Psoas muscle (tissue), 8 donors: Measurements from ENCODE around the gene NSMF. TPM values are rescaled to one million over a fixed set of nuclear protein-coding genes. Genes with fewer than 3 reads are reported as not detected.
A peak's percentile ranks its signal among the peaks of the same experiment; 100 is the strongest.

Experiments used
- ATAC-seq, 4 donors: fragments of 200-7000 bp; cut with Tn5 transposase; one replicate each; pipeline ENCODE4 v1.9.1; 2020; ENCODE audit warnings: moderate library complexity in 3 of 4, mild to moderate bottlenecking in 2 of 4
- DNase-seq, 2 donors: peaks; one replicate each; pipeline ENCODE4 v3.0.0-alpha.2; 2020
- H3K27ac ChIP-seq: fragments of 200-600 bp; one replicate; pipeline ENCODE4 v1.8.0; 2022
- H3K27me3 ChIP-seq, 3 donors: fragments of 200-600 bp in 1 of 3; one replicate each; pipeline versions ENCODE4 v1.6.1 to v1.8.0; 2013 to 2022; ENCODE audit warnings: low read length in 2 of 3, mild to moderate bottlenecking in 2 of 3, moderate library complexity in 1 of 3; ENCODE audit not compliant: insufficient read depth in 3 of 3
- H3K36me3 ChIP-seq, 2 donors: fragments of 200-600 bp in 1 of 2; one replicate each; pipeline versions ENCODE4 v1.6.1 to v1.8.0; 2013 to 2022; ENCODE audit warnings: low read depth in 1 of 2, mild to moderate bottlenecking in 1 of 2, moderate library complexity in 1 of 2; ENCODE audit not compliant: insufficient read depth in 1 of 2
- H3K4me1 ChIP-seq: fragments of 200-600 bp; one replicate; pipeline ENCODE4 v1.8.0; 2022
- H3K4me3 ChIP-seq: fragments of 200-600 bp; one replicate; pipeline ENCODE4 v1.8.0; 2022; ENCODE audit warnings: mild to moderate bottlenecking
- H3K9me3 ChIP-seq: fragments of 200-600 bp; one replicate; pipeline ENCODE4 v1.8.0; 2022
- WGBS, 3 donors: extraction: QIAGEN DNeasy Blood & Tissue Kit; methylation state at CpG; one replicate each; pipeline versions ENCODE4 v1.1.6 to v1.1.7; 2013; 5-methylcytosine and 5-hydroxymethylcytosine counted together
- intact Hi-C, 2 donors: fragments of 100-400 bp; cut with DNase I; formaldehyde crosslinking; loops; one replicate each; pipeline versions ENCODE4 v1.11.0 to v1.14.2; 2022
- polyA plus RNA-seq, 3 donors: library from polyadenylated mRNA; stranded (reverse); fragments of 200-250 nt; gene quantifications; one replicate each; pipeline ENCODE4 v1.2.3, GENCODE V29; 2013
- total RNA-seq, 4 donors: library from RNA; stranded (reverse); fragmentation: NEBNext Ultra II Directional in 2 of 4; extraction: Animal tissue kit (Norgen Biotek cat#: 25700) in 2 of 4; gene quantifications; one replicate each; pipeline versions ENCODE4 v1.2.1 to v1.2.4, GENCODE V29; 2021 to 2023
- TF ChIP-seq, protein P1 (sequence below): fragments of 200-600 bp; IDR thresholded peaks from one replicate; pipeline ENCODE4 v1.8.0; 2022; ENCODE audit warnings: antibody characterized with exemption
- donor health status: healthy with polysubstance abuse.
- donor health status: DM: no; HTN: no; CAD: no; lungs with moderate emphysema.
- donor health status: Bipolar disorder and iron deficiency.
- donor health status: healthy.
- donor health status: DM: yes; HTN: yes; CAD: no.
- donor health status: DM: no; HTN: no; CAD: no.
- donor health status: DM: no; HTN: no; CAD: no.
- donor health status: DM: yes; HTN: yes; CAD: no.

NSMF gene
- total and polyA plus RNA-seq, 7 donors: 4.8 to 11.2 (median 6.4) TPM

DNA sequence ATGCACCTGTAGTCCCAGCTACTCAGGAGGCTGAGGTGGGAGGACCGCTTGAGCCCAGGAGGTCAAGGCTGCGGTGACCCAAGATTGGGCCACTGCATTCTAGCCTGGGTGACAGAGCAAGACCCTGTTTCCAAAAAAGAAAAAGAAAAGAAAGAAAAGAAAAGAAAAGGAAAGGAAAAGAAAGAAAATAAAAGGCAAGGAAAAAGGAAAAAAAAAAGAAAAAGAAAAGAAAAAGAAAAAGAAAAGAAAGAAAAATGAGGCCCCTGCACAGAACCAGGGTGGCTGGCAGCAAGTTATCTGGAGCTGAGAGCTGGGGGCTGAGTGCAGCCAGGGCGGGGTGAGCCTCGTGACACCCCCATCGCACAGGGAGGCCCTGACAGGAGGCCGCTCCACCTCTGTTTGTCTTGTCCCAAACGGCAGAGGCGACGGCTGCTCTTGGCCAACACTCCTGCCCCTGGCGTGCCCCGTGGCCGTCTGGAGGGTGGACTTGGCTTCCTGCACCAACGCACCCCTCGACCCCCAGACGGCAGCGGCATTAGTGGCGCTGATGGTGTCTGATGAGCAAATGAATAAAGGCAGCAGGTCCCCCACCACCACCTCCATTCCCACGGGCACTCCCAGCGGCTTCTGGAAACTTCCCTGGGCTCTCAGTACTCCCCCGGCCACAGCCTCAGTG lies 52.9 kb downstream of the NSMF start:
- Histone ChIP-seq H3K27ac (no peak overlapping the region), H3K4me3 (peak overlapping the region; percentile 57), H3K36me3 (no peaks in the 10 kb centered on the region), H3K4me1 (peaks cover 21% of the 10 kb centered on the region), H3K27me3 (peaks cover 0 to 7% (median 0%) of the 10 kb centered on the region in 3 donors), H3K9me3 (no peaks in the 10 kb centered on the region)
- DNase-seq: peak in 1 of 2 donors; percentile 49
- no peak for ATAC-seq
- WGBS, 3 donors: 49 to 55% (median 52%) methylated on average over 13 to 20 of the region's 20 CpGs
- TF ChIP-seq, protein P1, sequence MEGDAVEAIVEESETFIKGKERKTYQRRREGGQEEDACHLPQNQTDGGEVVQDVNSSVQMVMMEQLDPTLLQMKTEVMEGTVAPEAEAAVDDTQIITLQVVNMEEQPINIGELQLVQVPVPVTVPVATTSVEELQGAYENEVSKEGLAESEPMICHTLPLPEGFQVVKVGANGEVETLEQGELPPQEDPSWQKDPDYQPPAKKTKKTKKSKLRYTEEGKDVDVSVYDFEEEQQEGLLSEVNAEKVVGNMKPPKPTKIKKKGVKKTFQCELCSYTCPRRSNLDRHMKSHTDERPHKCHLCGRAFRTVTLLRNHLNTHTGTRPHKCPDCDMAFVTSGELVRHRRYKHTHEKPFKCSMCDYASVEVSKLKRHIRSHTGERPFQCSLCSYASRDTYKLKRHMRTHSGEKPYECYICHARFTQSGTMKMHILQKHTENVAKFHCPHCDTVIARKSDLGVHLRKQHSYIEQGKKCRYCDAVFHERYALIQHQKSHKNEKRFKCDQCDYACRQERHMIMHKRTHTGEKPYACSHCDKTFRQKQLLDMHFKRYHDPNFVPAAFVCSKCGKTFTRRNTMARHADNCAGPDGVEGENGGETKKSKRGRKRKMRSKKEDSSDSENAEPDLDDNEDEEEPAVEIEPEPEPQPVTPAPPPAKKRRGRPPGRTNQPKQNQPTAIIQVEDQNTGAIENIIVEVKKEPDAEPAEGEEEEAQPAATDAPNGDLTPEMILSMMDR: no peak
- intact Hi-C loops: loop anchor here (2.0 to 5.0 kb wide), 2 partner anchors 109 kb away; no protein-coding TSS in a partner anchor

DNA sequence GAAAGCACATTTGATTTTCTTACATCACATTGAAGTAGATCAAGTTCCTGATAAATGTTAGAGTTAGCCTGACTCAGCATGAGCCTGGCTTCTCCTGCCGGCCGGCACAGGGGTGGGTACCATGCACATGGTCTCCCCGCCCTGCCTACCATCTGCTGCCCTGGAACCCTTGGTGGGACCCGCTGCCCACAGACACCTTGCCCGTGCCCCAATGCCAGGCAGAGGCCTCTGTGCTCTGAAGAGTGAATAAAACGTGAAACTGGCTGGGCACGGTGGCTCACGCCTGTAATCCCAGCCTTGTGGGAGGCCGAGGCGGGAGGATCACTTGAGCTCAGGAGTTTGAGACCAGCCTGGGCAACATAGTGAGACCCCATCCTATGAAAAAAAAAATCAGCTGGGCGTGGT lies 53.5 kb downstream of the NSMF start:
- TF ChIP-seq, protein P1: no peak
- ATAC-seq (no peak), DNase-seq (peak in 1 of 2 donors; percentile 36)
- Histone ChIP-seq H3K27me3 (peaks cover 0 to 7% (median 0%) of the 10 kb centered on the region in 3 donors), H3K36me3 (no peaks in the 10 kb centered on the region), H3K27ac (no peak overlapping the region), H3K4me1 (peaks cover 15% of the 10 kb centered on the region), H3K4me3 (no peak overlapping the region), H3K9me3 (no peaks in the 10 kb centered on the region)
- intact Hi-C loops: loop anchor here (2.0 to 5.0 kb wide), 2 partner anchors 108 to 109 kb away; no protein-coding TSS in a partner anchor
- WGBS, 3 donors: 91 to 97% (median 94%) methylated on average over 11 of the region's 11 CpGs

DNA sequence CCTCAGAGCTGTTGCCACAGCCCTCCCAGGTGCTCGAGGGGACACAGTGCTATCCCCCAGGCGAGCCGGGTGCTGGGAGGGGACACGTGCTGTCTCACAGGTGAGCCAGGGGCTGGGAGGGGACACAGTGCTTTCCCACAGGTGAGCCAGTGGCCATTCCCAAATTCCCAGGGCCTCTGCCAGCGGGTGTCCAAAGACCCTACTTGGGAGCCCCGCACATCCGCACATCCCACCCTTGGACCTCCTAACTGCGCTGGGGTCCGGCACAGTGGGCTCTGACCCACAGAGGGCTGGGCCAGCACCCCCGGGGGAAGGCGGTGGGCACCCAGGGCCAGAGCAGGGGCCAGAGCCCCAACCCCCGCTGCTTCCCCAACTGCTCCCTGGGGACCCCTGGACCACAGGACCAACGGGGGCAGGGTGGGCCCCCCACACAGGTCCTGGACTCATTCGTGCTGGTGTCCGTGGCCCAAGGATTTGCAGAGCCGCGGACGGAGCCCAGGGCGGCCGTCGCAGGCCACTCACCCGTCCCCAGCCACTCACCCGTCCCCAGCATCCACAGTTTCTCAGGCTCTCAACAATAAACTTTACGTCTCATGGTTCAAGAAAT lies 54.1 kb downstream of the NSMF start:
- no peaks in the 10 kb centered on the region for H3K36me3 ChIP-seq
- no peak for ATAC-seq
- peaks cover 12% of the 10 kb centered on the region for H3K4me1 ChIP-seq
- TF ChIP-seq, protein P1: no peak
- no peak overlapping the region for H3K27ac ChIP-seq
- H3K9me3 ChIP-seq: no peaks in the 10 kb centered on the region
- peaks cover 0 to 7% (median 0%) of the 10 kb centered on the region in 3 donors for H3K27me3 ChIP-seq
- peak in 1 of 2 donors; percentile 49 for DNase-seq
- no peak overlapping the region for H3K4me3 ChIP-seq
- 93 to 94% (median 94%) methylated on average over 23 to 24 of the region's 24 CpGs for WGBS, 3 donors
- intact Hi-C loops: loop anchor here in 1 of 2 donors (5.0 kb wide), 1 partner anchor 108 kb away; no protein-coding TSS in a partner anchor

DNA sequence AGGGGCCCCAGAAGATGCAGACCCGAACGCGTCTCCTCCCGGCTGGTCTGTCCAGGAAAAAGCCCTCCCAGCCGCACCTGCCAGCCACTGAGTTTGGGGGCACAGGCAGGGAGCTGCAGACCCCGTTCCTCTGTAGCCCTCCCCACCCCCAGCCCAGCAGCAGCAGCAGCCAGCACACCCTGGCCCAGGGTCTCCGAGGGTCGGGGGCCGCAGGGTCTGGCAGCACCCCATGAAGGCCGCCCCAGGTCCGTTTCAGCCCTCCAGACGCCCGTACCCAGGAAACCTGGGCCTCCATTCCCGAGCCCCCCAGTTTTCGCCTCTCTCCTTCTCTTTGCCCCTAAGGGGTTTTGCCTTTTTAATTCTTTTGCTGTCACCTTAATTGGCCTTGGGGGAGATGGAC lies 55.9 kb downstream of the NSMF start:
- H3K27me3 ChIP-seq: peaks cover 0 to 7% (median 0%) of the 10 kb centered on the region in 3 donors
- H3K4me3 ChIP-seq: no peak overlapping the region
- peaks cover 12% of the 10 kb centered on the region for H3K4me1 ChIP-seq
- H3K36me3 ChIP-seq: no peaks in the 10 kb centered on the region
- H3K9me3 ChIP-seq: no peaks in the 10 kb centered on the region
- ATAC-seq (no peak), DNase-seq (peak in 1 of 2 donors; percentile 34)
- 93 to 97% (median 96%) methylated on average over 13 to 15 of the region's 15 CpGs for WGBS, 3 donors
- TF ChIP-seq, protein P1: no peak
- no peak overlapping the region for H3K27ac ChIP-seq
- intact Hi-C loops: loop anchor here in 1 of 2 donors (2.0 kb wide), 1 partner anchor 52 kb away; no protein-coding TSS in a partner anchor
